A673 (cell line): ENCODE measurements around the gene RPS26. TPM values are rescaled to one million over a fixed set of nuclear protein-coding genes. Genes with fewer than 3 reads are reported as not detected.

Experiments used
- Bru-seq: library from RNA; stranded (reverse); fragments of 400-500 nt; gene quantifications from one replicate; lab custom pipeline; 2021; lab: Mats Ljungman, UMichigan
- BruChase-seq, 2 experiments: library from RNA; stranded (reverse); fragments of 400-500 nt; gene quantifications; one replicate each; lab custom pipeline; 2021; lab: Mats Ljungman, UMichigan
- BruUV-seq: library from RNA; stranded (reverse); fragments of 400-500 nt; replicated peaks from 2 replicates; lab custom pipeline; 2021; lab: Mats Ljungman, UMichigan
- CTCF ChIA-PET: fragments of 300-600 bp; sonication (Branson Sonifier 250); formaldehyde crosslinking; loops from one replicate; lab custom pipeline; 2022; ENCODE audit warnings: antibody characterized with exemption; lab: Charles Lee
- POLR2A ChIA-PET: fragments of 300-600 bp; sonication (Branson Sonifier 250); formaldehyde crosslinking; loops from one replicate; lab custom pipeline; 2022; ENCODE audit warnings: antibody characterized with exemption; ENCODE audit not compliant: low non-redundant PET; lab: Charles Lee
- DNase-seq: peaks from one replicate; pipeline ENCODE4 v3.0.0-alpha.2; 2015; ENCODE audit warnings: low spot score
- H3K27ac ChIP-seq: fragments of 200-600 bp; sonication (generic); 2 replicates; pipeline ENCODE4 v1.5.1; 2016; ENCODE audit warnings: mixed run types, low read depth, mild to moderate bottlenecking, mixed read lengths, antibody characterized with exemption, low read length; ENCODE audit not compliant: poor library complexity, severe bottlenecking
- H3K27me3 ChIP-seq: fragments of 200-600 bp; sonication (generic); replicated peaks from 2 replicates; pipeline ENCODE4 v1.6.1; 2017; ENCODE audit warnings: mixed run types, low read depth, mild to moderate bottlenecking, mixed read lengths, antibody characterized with exemption, low read length; ENCODE audit not compliant: insufficient read depth, poor library complexity
- H3K36me3 ChIP-seq: fragments of 200-600 bp; sonication (generic); 2 replicates; pipeline ENCODE4 v1.6.1; 2016; ENCODE audit warnings: mixed run types, mild to moderate bottlenecking, mixed read lengths, antibody characterized with exemption, low read length; ENCODE audit not compliant: insufficient read depth, poor library complexity, severe bottlenecking
- H3K4me1 ChIP-seq: fragments of 200-600 bp; sonication (generic); 2 replicates; pipeline ENCODE4 v1.6.1; 2017; ENCODE audit warnings: mixed run types, mild to moderate bottlenecking, mixed read lengths, antibody characterized with exemption, low read length; ENCODE audit not compliant: insufficient read depth, poor library complexity, severe bottlenecking
- H3K4me3 ChIP-seq: fragments of 200-600 bp; sonication (generic); 2 replicates; pipeline ENCODE4 v1.5.1; 2016; ENCODE audit warnings: low read depth, mixed run types, mild to moderate bottlenecking, mixed read lengths, low read length; ENCODE audit not compliant: poor library complexity, severe bottlenecking
- H3K9me3 ChIP-seq: fragments of 200-600 bp; sonication (generic); 2 replicates; pipeline ENCODE4 v1.6.1; 2016; ENCODE audit warnings: mixed run types, low read depth, mild to moderate bottlenecking, mixed read lengths, antibody characterized with exemption, low read length; ENCODE audit not compliant: poor library complexity, severe bottlenecking
- CTCF ChIP-seq: fragments of 300-800, 200-600 bp; sonication (generic); conservative IDR thresholded peaks from 2 replicates; pipeline ENCODE4 v1.5.1; 2017; ENCODE audit warnings: low read depth, mild to moderate bottlenecking, antibody characterized with exemption, low read length, moderate library complexity, mixed read lengths
- EZH2 ChIP-seq: fragments of 200-600 bp; sonication (generic); IDR thresholded peaks from 2 replicates; pipeline ENCODE4 v1.6.1; 2017; ENCODE audit warnings: borderline replicate concordance, low read depth, mild to moderate bottlenecking, mixed read lengths, antibody characterized with exemption, low read length; ENCODE audit not compliant: poor library complexity, severe bottlenecking
- intact Hi-C: fragments of 100-400 bp; cut with micrococcal nuclease; formaldehyde crosslinking; loops from one replicate; pipeline ENCODE4 v1.10.0; 2022; ENCODE audit not compliant: unreplicated experiment
- long read RNA-seq: library from polyadenylated mRNA; stranded (forward); transcript quantifications from one replicate; pipeline ENCODE4 v2.0.0, GENCODE V29; 2022
- total RNA-seq: library from RNA; stranded (reverse); gene quantifications from 2 replicates; pipeline ENCODE4 v1.2.3, GENCODE V29; 2021

The RPS26 gene
- total RNA-seq (51.9 and 69.9 TPM in 2 replicates), Bru-seq, nascent RNA (percentile 100 among the genes with signal in this experiment), BruChase-seq, experiment 1, labeled RNA remaining after a 2-hour chase (percentile 99 among the genes with signal in this experiment), BruChase-seq, experiment 2, labeled RNA remaining after a 6-hour chase (percentile 100 among the genes with signal in this experiment)
- long read RNA-seq, transcript RPS26-204 (4 exons, 1,140 nt) = major isoform, 20 of 27 reads
- long read RNA-seq, partial matches to known transcripts = 1 of 27 reads
- long read RNA-seq, other reads (novel, unspliced or antisense) = 3 of 27 reads

- DNase-seq = peak; percentile 100
- peaks cover 40% of the 10 kb centered on the region for H3K4me1 ChIP-seq
- POLR2A ChIA-PET = no interaction called here
Measured at GRCh38 chr12:56041552-56042429, at the start of gene RPS26. RPS26 (plus strand) TSS chr12:56041918; CDS start chr12:56042167, 249 bp downstream.

GRCh38 chr12:55993230-55993853, 48.4 kb upstream of the RPS26 start:
- H3K27me3 ChIP-seq = no peaks in the 10 kb centered on the region
- H3K4me1 ChIP-seq = peaks cover 3% of the 10 kb centered on the region
- no peaks in the 10 kb centered on the region for H3K9me3 ChIP-seq
- DNase-seq = no peak
- ChIA-PET POLR2A (no interaction called here), CTCF (no interaction called here)
- intact Hi-C loops = no loop called here
- TF ChIP-seq EZH2 (no peak), CTCF (no peak)
- H3K27ac ChIP-seq = no peak overlapping the region
- H3K4me3 ChIP-seq = no peak overlapping the region
- TSS peak; percentile 25 for BruUV-seq
- peaks cover 58% of the 10 kb centered on the region for H3K36me3 ChIP-seq

More at GRCh38 chr12:56041552-56042429, at the start of gene RPS26:
- no peaks in the 10 kb centered on the region for H3K9me3 ChIP-seq
- intact Hi-C loops = loop anchor here (2.0 to 10.0 kb wide), 4 partner anchors 44 to 303 kb away; partner anchors contain the start of genes ORMDL2, SARNP, SMARCC2 and SUOX
- TF ChIP-seq CTCF (peak; percentile 56), EZH2 (no peak)
- CTCF ChIA-PET = interaction anchor here (0.5 kb wide), 1 partner anchor 377 kb away, joined by 9 read pairs; no protein-coding TSS in a partner anchor
- H3K27me3 ChIP-seq = no peaks in the 10 kb centered on the region
- peaks cover 39% of the 10 kb centered on the region for H3K36me3 ChIP-seq
- peak within 1 kb of the TSS; percentile 73 for H3K4me3 ChIP-seq
- peak within 1 kb of the TSS; percentile 97 for H3K27ac ChIP-seq
- BruUV-seq = no TSS peak

GRCh38 chr12:55995366-55995765, 46.4 kb upstream of the RPS26 start:
- TF ChIP-seq CTCF = no peak
- TF ChIP-seq EZH2 = no peak
- no peak overlapping the region for H3K4me3 ChIP-seq
- CTCF ChIA-PET = interaction anchor here (0.6 to 1.4 kb wide), 7 partner anchors 14 to 163 kb away, joined by 3 to 11 read pairs (median 5); partner anchors contain the start of genes MYL6, PA2G4, RAB5B and ZC3H10
- DNase-seq = no peak
- BruUV-seq = no TSS peak
- H3K9me3 ChIP-seq = no peaks in the 10 kb centered on the region
- intact Hi-C loops = loop anchor here (5.0 kb wide), 1 partner anchor 47 kb away; the partner anchor contains the start of gene RPS26
- H3K36me3 ChIP-seq = peaks cover 46% of the 10 kb centered on the region
- no peaks in the 10 kb centered on the region for H3K27me3 ChIP-seq
- POLR2A ChIA-PET = no interaction called here
- H3K4me1 ChIP-seq = peaks cover 3% of the 10 kb centered on the region
- H3K27ac ChIP-seq = no peak overlapping the region
